ENCODE measurements around the gene QRICH2.

Gene QRICH2

GRCh38 chr17:76297436-76297835, 10.6 kb downstream of the QRICH2 start:
- Histone ChIP-seq H3K27ac (ENCODE audit: low read depth, low read length) (no peak overlapping the region), H3K9me2 (replicated peaks; ENCODE audit: insufficient read depth, low read length) (no peaks in the 10 kb centered on the region), H3K79me2 (ENCODE audit: insufficient read depth, low read length) (no peaks in the 10 kb centered on the region), H3F3A (ENCODE audit: insufficient read depth) (no peaks in the 10 kb centered on the region), H3K9me3 (ENCODE audit: insufficient read depth, low read length) (no peaks in the 10 kb centered on the region), H3K4me3 (ENCODE audit: insufficient read depth, low read length, poor library complexity, severe bottlenecking) (no peak overlapping the region), H3K36me3 (ENCODE audit: low read length) (no peaks in the 10 kb centered on the region), H4K20me1 (ENCODE audit: low read depth, low read length) (no peaks in the 10 kb centered on the region), H3K27me3 (ENCODE audit: low read length) (no peaks in the 10 kb centered on the region), H3K9ac (ENCODE audit: low read length) (no peak overlapping the region), H2AFZ (ENCODE audit: low read depth, low read length, severe bottlenecking) (no peak overlapping the region), H3K4me2 (ENCODE audit: low read depth, low read length, poor library complexity, severe bottlenecking) (no peak overlapping the region)
- TF ChIP-seq, protein P1, sequence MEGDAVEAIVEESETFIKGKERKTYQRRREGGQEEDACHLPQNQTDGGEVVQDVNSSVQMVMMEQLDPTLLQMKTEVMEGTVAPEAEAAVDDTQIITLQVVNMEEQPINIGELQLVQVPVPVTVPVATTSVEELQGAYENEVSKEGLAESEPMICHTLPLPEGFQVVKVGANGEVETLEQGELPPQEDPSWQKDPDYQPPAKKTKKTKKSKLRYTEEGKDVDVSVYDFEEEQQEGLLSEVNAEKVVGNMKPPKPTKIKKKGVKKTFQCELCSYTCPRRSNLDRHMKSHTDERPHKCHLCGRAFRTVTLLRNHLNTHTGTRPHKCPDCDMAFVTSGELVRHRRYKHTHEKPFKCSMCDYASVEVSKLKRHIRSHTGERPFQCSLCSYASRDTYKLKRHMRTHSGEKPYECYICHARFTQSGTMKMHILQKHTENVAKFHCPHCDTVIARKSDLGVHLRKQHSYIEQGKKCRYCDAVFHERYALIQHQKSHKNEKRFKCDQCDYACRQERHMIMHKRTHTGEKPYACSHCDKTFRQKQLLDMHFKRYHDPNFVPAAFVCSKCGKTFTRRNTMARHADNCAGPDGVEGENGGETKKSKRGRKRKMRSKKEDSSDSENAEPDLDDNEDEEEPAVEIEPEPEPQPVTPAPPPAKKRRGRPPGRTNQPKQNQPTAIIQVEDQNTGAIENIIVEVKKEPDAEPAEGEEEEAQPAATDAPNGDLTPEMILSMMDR (IDR thresholded peaks at IDR 0.05; ENCODE audit: insufficient read depth, low read length, poor library complexity, severe bottlenecking): no peak
- TF ChIP-seq EZH2phosphoT487 (conservative IDR thresholded peaks at IDR 0.05; ENCODE audit: low read length): no peak

DNA sequence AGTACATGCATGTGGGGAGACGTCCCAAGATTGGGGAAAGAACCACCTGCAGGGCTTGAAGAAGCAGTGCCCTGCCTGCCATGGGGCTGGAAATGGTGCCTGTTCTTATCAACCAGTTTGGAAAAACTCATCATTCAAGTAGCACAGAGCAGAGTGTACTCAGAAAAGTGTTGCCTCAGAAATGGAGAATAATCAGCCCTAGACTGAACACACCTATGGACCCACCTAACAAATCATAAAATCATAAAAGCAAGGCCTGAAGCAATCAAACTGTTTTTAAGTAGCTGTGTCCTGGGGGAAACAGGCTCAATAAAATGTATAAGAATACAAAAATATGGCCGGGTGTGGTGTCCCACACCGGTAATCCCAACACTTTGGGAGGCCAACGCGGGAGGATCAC, 11.2 kb downstream of the QRICH2 start:
- H3K27ac ChIP-seq (ENCODE audit: low read depth, low read length): no peak overlapping the region
- H2AFZ ChIP-seq (ENCODE audit: low read depth, low read length, severe bottlenecking): no peak overlapping the region
- no peaks in the 10 kb centered on the region for H3K9me2 ChIP-seq (replicated peaks; ENCODE audit: insufficient read depth, low read length)
- H3F3A ChIP-seq (ENCODE audit: insufficient read depth): no peaks in the 10 kb centered on the region
- no peaks in the 10 kb centered on the region for H3K27me3 ChIP-seq (ENCODE audit: low read length)
- TF ChIP-seq EZH2phosphoT487 (conservative IDR thresholded peaks at IDR 0.05; ENCODE audit: low read length): no peak
- TF ChIP-seq, protein P1 (IDR thresholded peaks at IDR 0.05; ENCODE audit: insufficient read depth, low read length, poor library complexity, severe bottlenecking): no peak
- H3K4me3 ChIP-seq (ENCODE audit: insufficient read depth, low read length, poor library complexity, severe bottlenecking): no peak overlapping the region
- H3K36me3 ChIP-seq (ENCODE audit: low read length): no peaks in the 10 kb centered on the region
- no peaks in the 10 kb centered on the region for H3K79me2 ChIP-seq (ENCODE audit: insufficient read depth, low read length)
- no peaks in the 10 kb centered on the region for H4K20me1 ChIP-seq (ENCODE audit: low read depth, low read length)
- H3K9me3 ChIP-seq (ENCODE audit: insufficient read depth, low read length): no peaks in the 10 kb centered on the region
- H3K9ac ChIP-seq (ENCODE audit: low read length): no peak overlapping the region
- no peak overlapping the region for H3K4me2 ChIP-seq (ENCODE audit: low read depth, low read length, poor library complexity, severe bottlenecking)

DNA sequence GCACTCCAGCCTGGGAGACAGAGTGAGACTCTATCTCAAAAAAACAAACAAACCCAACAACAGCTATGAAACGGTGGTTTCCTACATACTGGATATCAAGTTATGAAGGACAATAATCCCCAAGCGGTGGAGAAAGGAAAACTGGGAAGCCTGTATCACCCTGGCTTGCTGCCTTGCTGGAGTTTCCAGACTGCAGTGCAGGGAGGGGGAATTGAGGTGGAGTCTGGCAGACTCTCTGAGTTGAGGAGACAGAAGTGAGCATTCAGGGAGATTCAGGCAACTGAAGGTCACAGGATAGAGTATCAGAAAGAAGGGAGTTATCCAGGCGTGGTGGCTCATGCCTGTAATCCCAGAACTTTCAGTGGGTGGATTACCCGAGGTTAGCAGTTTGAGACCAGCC, 11.9 kb downstream of the QRICH2 start:
- Histone ChIP-seq H3K9me3 (ENCODE audit: insufficient read depth, low read length) (no peaks in the 10 kb centered on the region), H3K27me3 (ENCODE audit: low read length) (no peaks in the 10 kb centered on the region), H3K79me2 (ENCODE audit: insufficient read depth, low read length) (no peaks in the 10 kb centered on the region), H3K9ac (ENCODE audit: low read length) (no peak overlapping the region), H3F3A (ENCODE audit: insufficient read depth) (no peaks in the 10 kb centered on the region), H3K27ac (ENCODE audit: low read depth, low read length) (no peak overlapping the region), H3K4me3 (ENCODE audit: insufficient read depth, low read length, poor library complexity, severe bottlenecking) (no peak overlapping the region), H3K4me2 (ENCODE audit: low read depth, low read length, poor library complexity, severe bottlenecking) (no peak overlapping the region), H4K20me1 (ENCODE audit: low read depth, low read length) (no peaks in the 10 kb centered on the region), H3K36me3 (ENCODE audit: low read length) (no peaks in the 10 kb centered on the region), H2AFZ (ENCODE audit: low read depth, low read length, severe bottlenecking) (no peak overlapping the region), H3K9me2 (replicated peaks; ENCODE audit: insufficient read depth, low read length) (no peaks in the 10 kb centered on the region)
- TF ChIP-seq, protein P1 (IDR thresholded peaks at IDR 0.05; ENCODE audit: insufficient read depth, low read length, poor library complexity, severe bottlenecking): no peak

DNA sequence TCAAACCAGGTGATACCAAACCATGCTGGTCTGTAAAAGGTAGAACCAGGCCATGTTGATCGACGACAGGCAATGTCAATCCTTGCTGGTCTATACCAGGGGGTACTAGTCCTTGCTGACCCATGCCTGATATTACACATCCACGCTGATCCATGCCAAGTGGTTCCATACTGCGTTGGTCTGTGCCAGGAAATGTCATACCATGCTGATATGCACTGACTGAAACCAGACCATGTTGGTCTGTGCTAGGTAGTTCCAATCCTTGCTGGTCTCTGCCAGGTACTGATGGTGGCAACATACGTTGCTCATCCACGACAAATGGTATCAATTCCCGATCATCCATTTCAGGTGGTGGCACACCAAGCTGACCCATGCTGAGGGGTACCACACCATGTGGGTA, 15.0 kb downstream of the QRICH2 start:
- H3K9ac ChIP-seq (ENCODE audit: low read length): no peak overlapping the region
- no peaks in the 10 kb centered on the region for H3K9me2 ChIP-seq (replicated peaks; ENCODE audit: insufficient read depth, low read length)
- H3K79me2 ChIP-seq (ENCODE audit: insufficient read depth, low read length): no peaks in the 10 kb centered on the region
- no peaks in the 10 kb centered on the region for H3K36me3 ChIP-seq (ENCODE audit: low read length)
- H4K20me1 ChIP-seq (ENCODE audit: low read depth, low read length): no peaks in the 10 kb centered on the region
- no peak overlapping the region for H3K4me3 ChIP-seq (ENCODE audit: insufficient read depth, low read length, poor library complexity, severe bottlenecking)
- no peaks in the 10 kb centered on the region for H3F3A ChIP-seq (ENCODE audit: insufficient read depth)
- no peak overlapping the region for H3K27ac ChIP-seq (ENCODE audit: low read depth, low read length)
- no peak overlapping the region for H2AFZ ChIP-seq (ENCODE audit: low read depth, low read length, severe bottlenecking)
- no peak for TF ChIP-seq EZH2phosphoT487 (conservative IDR thresholded peaks at IDR 0.05; ENCODE audit: low read length)
- TF ChIP-seq, protein P1 (IDR thresholded peaks at IDR 0.05; ENCODE audit: insufficient read depth, low read length, poor library complexity, severe bottlenecking): no peak
- no peaks in the 10 kb centered on the region for H3K27me3 ChIP-seq (ENCODE audit: low read length)
- no peaks in the 10 kb centered on the region for H3K9me3 ChIP-seq (ENCODE audit: insufficient read depth, low read length)
- H3K4me2 ChIP-seq (ENCODE audit: low read depth, low read length, poor library complexity, severe bottlenecking): no peak overlapping the region
